ENCODE measurements around the gene FH.

FH gene

DNA sequence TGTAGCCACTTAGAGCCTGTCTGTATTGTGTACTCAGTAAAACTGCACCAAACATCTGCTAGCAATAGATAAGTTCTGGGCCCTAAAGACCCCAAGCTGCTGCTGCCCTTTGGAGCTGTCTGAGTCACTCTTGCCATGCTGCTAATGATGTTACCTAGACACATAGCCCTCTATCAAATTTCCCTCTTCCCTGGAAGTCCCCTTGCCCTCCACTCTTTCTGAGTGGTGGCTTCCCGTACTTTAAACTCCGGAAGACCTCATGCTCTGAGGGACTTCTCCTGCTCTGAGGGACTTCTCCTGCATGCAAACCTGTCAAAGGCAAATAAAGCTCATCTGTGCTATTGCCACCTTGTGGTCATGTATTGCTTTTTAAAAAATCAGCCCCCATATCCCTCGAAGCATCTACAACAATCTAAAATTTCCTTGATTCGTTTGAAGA, 34.0 kb downstream of the FH start:
- Histone ChIP-seq H3K4me3 (ENCODE audit: low read depth in 1 of 2, low read length in 2 of 2) (no peak overlapping the region), H3K4me1 (ENCODE audit: control insufficient read depth in 1 of 2, insufficient read depth in 2 of 2, low read length in 2 of 2) (no peaks in the 10 kb centered on the region), H3K9me3 (ENCODE audit: control insufficient read depth in 1 of 2, low read length in 2 of 2) (no peaks in the 10 kb centered on the region), H3K27ac (ENCODE audit: low read depth, low read length) (no peak overlapping the region), H3K9ac (ENCODE audit: low read depth in 1 of 2, low read length in 2 of 2) (no peak overlapping the region), H3K36me3 (ENCODE audit: control insufficient read depth in 1 of 2, insufficient read depth in 2 of 2, low read length in 2 of 2) (no peaks in the 10 kb centered on the region), H3K27me3 (ENCODE audit: control insufficient read depth in 1 of 2, insufficient read depth in 2 of 2, low read length in 2 of 2) (no peaks in the 10 kb centered on the region)

DNA sequence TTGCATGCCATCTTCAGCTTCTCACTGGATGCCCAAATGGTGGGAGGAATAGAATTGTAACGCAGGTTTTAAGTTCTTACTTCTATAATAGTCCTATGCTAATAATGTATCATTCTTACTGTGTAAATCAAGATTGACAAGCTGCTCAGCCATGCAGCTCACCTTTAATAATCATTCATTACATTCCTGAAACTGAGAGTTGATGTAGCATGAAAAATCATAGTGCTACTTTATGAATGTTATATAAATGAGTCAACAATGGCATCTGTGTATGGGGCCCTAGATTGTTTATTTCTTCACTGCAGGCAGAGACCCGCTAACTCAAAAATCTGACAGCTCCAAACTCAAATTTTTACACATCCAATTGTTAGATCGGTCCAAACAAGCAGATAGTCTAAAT, 34.4 kb downstream of the FH start:
- H3K9ac ChIP-seq (ENCODE audit: low read depth in 1 of 2, low read length in 2 of 2), result no peak overlapping the region
- H3K4me3 ChIP-seq (ENCODE audit: low read depth in 1 of 2, low read length in 2 of 2), result no peak overlapping the region
- no peaks in the 10 kb centered on the region for H3K27me3 ChIP-seq (ENCODE audit: control insufficient read depth in 1 of 2, insufficient read depth in 2 of 2, low read length in 2 of 2)
- H3K9me3 ChIP-seq (ENCODE audit: control insufficient read depth in 1 of 2, low read length in 2 of 2), result no peaks in the 10 kb centered on the region
- H3K27ac ChIP-seq (ENCODE audit: low read depth, low read length), result no peak overlapping the region
- H3K36me3 ChIP-seq (ENCODE audit: control insufficient read depth in 1 of 2, insufficient read depth in 2 of 2, low read length in 2 of 2), result no peaks in the 10 kb centered on the region
- no peaks in the 10 kb centered on the region for H3K4me1 ChIP-seq (ENCODE audit: control insufficient read depth in 1 of 2, insufficient read depth in 2 of 2, low read length in 2 of 2)

DNA sequence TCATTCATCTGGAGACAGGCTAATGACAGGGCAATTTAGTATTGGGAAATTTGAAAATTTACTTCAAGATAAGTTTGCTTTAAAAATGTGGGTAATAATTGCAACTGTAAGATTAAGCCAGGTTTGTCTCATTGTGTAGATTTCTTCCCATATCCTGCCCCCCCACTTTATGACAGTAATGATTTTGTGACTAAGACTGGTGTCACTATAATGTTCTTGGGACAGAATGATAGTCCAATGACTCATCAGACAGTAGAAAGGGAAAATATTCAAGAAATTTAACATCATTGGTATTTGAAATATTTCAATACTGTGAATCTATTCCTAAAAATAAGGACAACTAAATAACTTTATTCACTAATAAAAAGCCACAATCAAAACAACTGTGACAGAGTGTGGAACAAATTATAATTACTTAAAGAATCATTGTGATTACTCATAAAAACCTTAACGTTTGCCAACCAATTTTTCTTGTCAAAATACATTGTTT, 36.7 kb downstream of the FH start:
- H3K9me3 ChIP-seq (ENCODE audit: control insufficient read depth in 1 of 2, low read length in 2 of 2), result no peaks in the 10 kb centered on the region
- H3K27me3 ChIP-seq (ENCODE audit: control insufficient read depth in 1 of 2, insufficient read depth in 2 of 2, low read length in 2 of 2), result no peaks in the 10 kb centered on the region
- H3K4me3 ChIP-seq (ENCODE audit: low read depth in 1 of 2, low read length in 2 of 2), result no peak overlapping the region
- no peak overlapping the region for H3K9ac ChIP-seq (ENCODE audit: low read depth in 1 of 2, low read length in 2 of 2)
- H3K36me3 ChIP-seq (ENCODE audit: control insufficient read depth in 1 of 2, insufficient read depth in 2 of 2, low read length in 2 of 2), result no peaks in the 10 kb centered on the region
- H3K27ac ChIP-seq (ENCODE audit: low read depth, low read length), result no peak overlapping the region
- no peaks in the 10 kb centered on the region for H3K4me1 ChIP-seq (ENCODE audit: control insufficient read depth in 1 of 2, insufficient read depth in 2 of 2, low read length in 2 of 2)

DNA sequence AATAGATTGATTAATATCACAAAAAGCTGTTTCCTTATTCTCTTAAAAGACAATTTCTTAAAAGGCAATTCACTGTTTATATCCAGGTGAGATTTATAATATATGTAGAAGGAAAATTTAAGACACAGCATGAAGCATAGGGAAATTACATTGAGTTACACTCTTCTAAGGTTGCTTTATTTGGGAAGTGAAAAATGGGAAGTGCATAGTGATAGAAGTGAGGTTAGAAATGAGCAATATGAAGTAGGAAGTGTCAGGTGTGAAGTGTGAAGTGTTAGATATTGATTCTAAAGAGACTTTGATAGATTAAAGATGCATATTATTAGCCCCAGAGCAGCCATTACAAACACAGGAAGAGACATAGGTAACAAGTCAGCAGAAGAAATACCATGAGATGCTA, 40.3 kb downstream of the FH start:
- Histone ChIP-seq H3K4me1 (ENCODE audit: control insufficient read depth in 1 of 2, insufficient read depth in 2 of 2, low read length in 2 of 2) (no peaks in the 10 kb centered on the region), H3K4me3 (ENCODE audit: low read depth in 1 of 2, low read length in 2 of 2) (no peak overlapping the region), H3K27me3 (ENCODE audit: control insufficient read depth in 1 of 2, insufficient read depth in 2 of 2, low read length in 2 of 2) (no peaks in the 10 kb centered on the region), H3K9ac (ENCODE audit: low read depth in 1 of 2, low read length in 2 of 2) (no peak overlapping the region), H3K27ac (ENCODE audit: low read depth, low read length) (no peak overlapping the region), H3K36me3 (ENCODE audit: control insufficient read depth in 1 of 2, insufficient read depth in 2 of 2, low read length in 2 of 2) (no peaks in the 10 kb centered on the region), H3K9me3 (ENCODE audit: control insufficient read depth in 1 of 2, low read length in 2 of 2) (no peaks in the 10 kb centered on the region)

DNA sequence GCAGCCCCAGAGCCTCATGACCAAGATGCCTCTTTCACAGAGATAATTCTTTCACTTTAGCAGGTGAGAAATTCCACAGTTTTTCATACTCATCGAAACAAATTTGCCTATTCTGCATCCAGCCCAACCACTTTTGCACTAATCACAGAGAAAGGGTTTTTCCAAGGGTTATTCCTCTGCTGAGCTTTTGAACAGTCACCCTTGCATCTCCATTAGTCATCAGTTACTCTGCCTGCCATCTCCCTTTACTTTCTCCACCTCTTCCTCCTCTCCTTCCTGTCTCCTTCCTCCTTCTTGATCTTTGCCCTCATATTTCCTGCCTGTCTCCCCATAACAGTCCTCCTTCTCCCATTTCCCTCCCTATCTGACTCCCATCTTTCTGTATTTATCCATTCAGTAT, 43.9 kb downstream of the FH start:
- Histone ChIP-seq H3K9me3 (ENCODE audit: control insufficient read depth in 1 of 2, low read length in 2 of 2) (no peaks in the 10 kb centered on the region), H3K27me3 (ENCODE audit: control insufficient read depth in 1 of 2, insufficient read depth in 2 of 2, low read length in 2 of 2) (no peaks in the 10 kb centered on the region)

DNA sequence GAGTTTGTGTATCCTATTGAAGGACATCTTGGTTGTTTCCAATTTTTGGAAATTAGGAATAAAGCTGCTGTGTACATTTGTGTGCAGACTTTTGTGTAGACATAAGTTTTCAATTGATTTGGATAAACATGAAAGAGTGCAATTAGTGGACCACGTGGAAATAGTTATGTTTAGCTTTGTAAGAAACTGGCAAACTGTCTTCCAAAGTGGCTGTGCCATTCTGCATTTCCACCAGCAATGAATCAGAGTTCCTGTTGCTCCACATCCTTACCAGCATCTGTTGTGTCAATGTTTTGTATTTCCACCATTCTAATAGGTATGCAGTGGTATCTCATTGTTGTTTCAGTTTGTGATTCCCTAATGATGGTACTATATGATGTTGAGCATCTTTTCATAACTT, 46.5 kb downstream of the FH start:
- no peaks in the 10 kb centered on the region for H3K9me3 ChIP-seq (ENCODE audit: control insufficient read depth in 1 of 2, low read length in 2 of 2)
- no peak overlapping the region for H3K4me3 ChIP-seq (ENCODE audit: low read depth in 1 of 2, low read length in 2 of 2)
- no peak overlapping the region for H3K27ac ChIP-seq (ENCODE audit: low read depth, low read length)
- no peaks in the 10 kb centered on the region for H3K4me1 ChIP-seq (ENCODE audit: control insufficient read depth in 1 of 2, insufficient read depth in 2 of 2, low read length in 2 of 2)
- H3K9ac ChIP-seq (ENCODE audit: low read depth in 1 of 2, low read length in 2 of 2), result no peak overlapping the region
- H3K36me3 ChIP-seq (ENCODE audit: control insufficient read depth in 1 of 2, insufficient read depth in 2 of 2, low read length in 2 of 2), result no peaks in the 10 kb centered on the region
- no peaks in the 10 kb centered on the region for H3K27me3 ChIP-seq (ENCODE audit: control insufficient read depth in 1 of 2, insufficient read depth in 2 of 2, low read length in 2 of 2)

More for the DNA sequence above, 43.9 kb downstream of the FH start:
- no peak overlapping the region for H3K9ac ChIP-seq (ENCODE audit: low read depth in 1 of 2, low read length in 2 of 2)
- no peaks in the 10 kb centered on the region for H3K4me1 ChIP-seq (ENCODE audit: control insufficient read depth in 1 of 2, insufficient read depth in 2 of 2, low read length in 2 of 2)
- H3K36me3 ChIP-seq (ENCODE audit: control insufficient read depth in 1 of 2, insufficient read depth in 2 of 2, low read length in 2 of 2), result no peaks in the 10 kb centered on the region
- no peak overlapping the region for H3K27ac ChIP-seq (ENCODE audit: low read depth, low read length)
- no peak overlapping the region for H3K4me3 ChIP-seq (ENCODE audit: low read depth in 1 of 2, low read length in 2 of 2)

DNA sequence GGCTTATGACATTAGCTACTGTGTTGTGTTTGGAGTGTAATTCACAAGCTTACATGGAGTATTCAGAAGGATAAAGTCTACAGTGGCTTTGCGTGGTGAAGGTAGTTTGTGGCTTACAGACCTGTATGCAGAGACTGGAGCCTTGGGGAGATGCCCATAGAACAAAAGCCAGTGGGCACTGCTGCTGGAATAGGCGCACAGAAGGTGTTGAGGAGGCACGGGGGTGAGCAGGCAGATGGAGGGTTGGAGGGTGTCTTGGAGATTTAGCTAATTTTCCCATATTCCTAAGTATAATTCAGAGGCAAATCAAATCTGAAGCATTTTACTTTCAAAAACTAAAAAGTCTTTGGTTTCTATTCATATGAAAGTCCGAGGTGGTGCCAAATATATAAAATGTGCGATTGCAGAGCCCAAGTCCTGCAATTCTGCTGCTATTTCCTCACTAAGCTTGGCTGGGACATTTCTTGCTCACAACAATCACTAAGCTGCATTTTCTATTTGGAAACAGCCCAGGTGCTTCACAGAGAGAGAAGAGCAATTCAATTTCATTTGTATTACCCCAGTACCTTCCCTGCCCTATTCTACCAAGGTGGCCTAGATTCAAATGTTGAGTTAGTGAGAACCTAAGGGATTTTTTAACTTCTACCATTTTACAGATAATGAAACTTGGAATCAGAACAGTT, 48.5 kb downstream of the FH start:
- Histone ChIP-seq H3K27me3 (ENCODE audit: control insufficient read depth in 1 of 2, insufficient read depth in 2 of 2, low read length in 2 of 2) (no peaks in the 10 kb centered on the region), H3K4me3 (ENCODE audit: low read depth in 1 of 2, low read length in 2 of 2) (no peak overlapping the region), H3K9me3 (ENCODE audit: control insufficient read depth in 1 of 2, low read length in 2 of 2) (no peaks in the 10 kb centered on the region), H3K4me1 (ENCODE audit: control insufficient read depth in 1 of 2, insufficient read depth in 2 of 2, low read length in 2 of 2) (no peaks in the 10 kb centered on the region), H3K9ac (ENCODE audit: low read depth in 1 of 2, low read length in 2 of 2) (no peak overlapping the region), H3K36me3 (ENCODE audit: control insufficient read depth in 1 of 2, insufficient read depth in 2 of 2, low read length in 2 of 2) (no peaks in the 10 kb centered on the region), H3K27ac (ENCODE audit: low read depth, low read length) (no peak overlapping the region)

DNA sequence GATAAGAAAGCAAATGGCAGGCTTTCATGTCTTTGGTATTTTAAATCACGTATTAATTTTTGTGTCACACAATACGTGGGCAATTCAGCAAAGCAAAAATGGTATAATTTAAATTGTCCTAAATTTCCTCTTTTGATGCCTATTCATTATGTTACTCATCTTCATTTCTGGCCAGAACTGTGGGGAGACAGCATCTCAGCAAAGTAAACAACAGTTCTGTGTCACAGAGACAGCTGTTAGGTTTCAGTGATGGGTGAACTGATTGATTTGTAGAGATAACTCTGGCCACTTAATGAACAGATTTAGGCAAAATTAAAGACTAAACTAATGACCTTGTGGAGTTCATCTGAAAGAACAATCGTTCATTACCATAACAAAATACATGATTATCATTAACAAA, 49.2 kb downstream of the FH start:
- Histone ChIP-seq H3K27me3 (ENCODE audit: control insufficient read depth in 1 of 2, insufficient read depth in 2 of 2, low read length in 2 of 2) (no peaks in the 10 kb centered on the region), H3K27ac (ENCODE audit: low read depth, low read length) (no peak overlapping the region), H3K4me3 (ENCODE audit: low read depth in 1 of 2, low read length in 2 of 2) (no peak overlapping the region), H3K9ac (ENCODE audit: low read depth in 1 of 2, low read length in 2 of 2) (no peak overlapping the region), H3K4me1 (ENCODE audit: control insufficient read depth in 1 of 2, insufficient read depth in 2 of 2, low read length in 2 of 2) (no peaks in the 10 kb centered on the region), H3K9me3 (ENCODE audit: control insufficient read depth in 1 of 2, low read length in 2 of 2) (no peaks in the 10 kb centered on the region), H3K36me3 (ENCODE audit: control insufficient read depth in 1 of 2, insufficient read depth in 2 of 2, low read length in 2 of 2) (no peaks in the 10 kb centered on the region)

DNA sequence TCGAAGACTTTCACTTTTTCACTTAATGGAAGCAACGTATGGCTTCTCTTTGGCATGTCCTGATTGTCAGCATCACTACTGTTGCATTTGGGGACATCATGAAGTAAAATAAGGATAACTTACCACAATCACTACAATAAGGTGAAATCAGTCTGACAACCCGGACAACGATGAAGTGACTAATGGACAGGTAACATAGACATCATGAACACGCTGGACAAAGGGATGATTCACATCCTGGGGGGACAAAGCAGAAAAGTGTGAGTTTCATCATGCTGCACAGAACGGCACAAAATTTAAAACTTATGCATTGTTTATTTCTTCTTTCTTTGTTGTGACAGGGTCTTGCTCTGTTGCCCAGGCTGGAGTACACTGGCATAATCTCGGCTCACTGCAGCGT, 53.9 kb downstream of the FH start:
- H3K9me3 ChIP-seq (ENCODE audit: control insufficient read depth in 1 of 2, low read length in 2 of 2), result no peaks in the 10 kb centered on the region
- no peaks in the 10 kb centered on the region for H3K27me3 ChIP-seq (ENCODE audit: control insufficient read depth in 1 of 2, insufficient read depth in 2 of 2, low read length in 2 of 2)
- no peak overlapping the region for H3K9ac ChIP-seq (ENCODE audit: low read depth in 1 of 2, low read length in 2 of 2)
- no peak overlapping the region for H3K4me3 ChIP-seq (ENCODE audit: low read depth in 1 of 2, low read length in 2 of 2)
- no peak overlapping the region for H3K27ac ChIP-seq (ENCODE audit: low read depth, low read length)
- H3K36me3 ChIP-seq (ENCODE audit: control insufficient read depth in 1 of 2, insufficient read depth in 2 of 2, low read length in 2 of 2), result no peaks in the 10 kb centered on the region
- H3K4me1 ChIP-seq (ENCODE audit: control insufficient read depth in 1 of 2, insufficient read depth in 2 of 2, low read length in 2 of 2), result no peaks in the 10 kb centered on the region

DNA sequence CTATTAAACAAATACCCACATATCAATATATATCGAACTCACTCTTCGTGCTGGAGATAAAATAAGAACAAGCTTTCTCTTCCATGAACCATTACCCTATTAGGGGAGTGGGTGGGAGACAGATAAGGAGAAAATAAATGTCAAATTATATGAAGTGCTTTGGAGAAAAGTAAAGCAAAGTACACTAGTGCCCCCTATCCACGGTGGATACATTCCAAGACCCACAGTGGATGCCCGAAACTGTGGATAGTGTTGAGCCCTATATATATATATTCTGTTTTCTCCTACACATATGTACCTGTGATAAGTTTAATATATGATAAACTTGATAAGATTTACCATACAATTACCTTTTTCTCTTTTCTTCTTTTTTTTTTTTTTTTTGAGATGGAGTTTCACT, 54.6 kb downstream of the FH start:
- Histone ChIP-seq H3K9ac (ENCODE audit: low read depth in 1 of 2, low read length in 2 of 2) (no peak overlapping the region), H3K36me3 (ENCODE audit: control insufficient read depth in 1 of 2, insufficient read depth in 2 of 2, low read length in 2 of 2) (no peaks in the 10 kb centered on the region), H3K4me1 (ENCODE audit: control insufficient read depth in 1 of 2, insufficient read depth in 2 of 2, low read length in 2 of 2) (no peaks in the 10 kb centered on the region), H3K27me3 (ENCODE audit: control insufficient read depth in 1 of 2, insufficient read depth in 2 of 2, low read length in 2 of 2) (no peaks in the 10 kb centered on the region), H3K4me3 (ENCODE audit: low read depth in 1 of 2, low read length in 2 of 2) (no peak overlapping the region), H3K27ac (ENCODE audit: low read depth, low read length) (no peak overlapping the region), H3K9me3 (ENCODE audit: control insufficient read depth in 1 of 2, low read length in 2 of 2) (no peaks in the 10 kb centered on the region)

DNA sequence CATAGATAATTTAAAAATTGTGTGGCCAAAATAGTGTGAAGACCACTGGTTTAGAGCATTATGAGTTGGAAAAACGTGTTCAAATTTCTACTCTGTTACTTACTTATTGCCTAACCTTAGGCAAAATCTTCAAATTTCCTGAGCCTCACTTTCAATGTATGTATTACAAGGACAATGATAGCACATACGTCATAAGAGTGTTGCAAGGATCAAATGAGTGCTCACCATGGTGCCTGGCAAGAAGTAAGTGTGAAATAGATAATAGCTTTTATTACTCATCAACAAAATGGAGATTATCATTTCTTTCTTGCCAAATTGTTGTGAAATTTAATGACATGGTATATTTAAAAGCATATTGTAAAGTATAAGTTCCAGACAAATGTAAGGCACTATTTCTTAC, 57.2 kb downstream of the FH start:
- no peaks in the 10 kb centered on the region for H3K4me1 ChIP-seq (ENCODE audit: control insufficient read depth in 1 of 2, insufficient read depth in 2 of 2, low read length in 2 of 2)
- no peak overlapping the region for H3K9ac ChIP-seq (ENCODE audit: low read depth in 1 of 2, low read length in 2 of 2)
- no peaks in the 10 kb centered on the region for H3K36me3 ChIP-seq (ENCODE audit: control insufficient read depth in 1 of 2, insufficient read depth in 2 of 2, low read length in 2 of 2)
- no peak overlapping the region for H3K27ac ChIP-seq (ENCODE audit: low read depth, low read length)
- H3K9me3 ChIP-seq (ENCODE audit: control insufficient read depth in 1 of 2, low read length in 2 of 2), result no peaks in the 10 kb centered on the region
- no peak overlapping the region for H3K4me3 ChIP-seq (ENCODE audit: low read depth in 1 of 2, low read length in 2 of 2)
- no peaks in the 10 kb centered on the region for H3K27me3 ChIP-seq (ENCODE audit: control insufficient read depth in 1 of 2, insufficient read depth in 2 of 2, low read length in 2 of 2)
